Skeletal muscle tissue (tissue), 4 donors: Measurements from ENCODE around the gene ZNF547. TPM values are rescaled to one million over a fixed set of nuclear protein-coding genes. Genes with fewer than 3 reads are reported as not detected.

Experiments used
- H3K27ac ChIP-seq: one replicate; pipeline ENCODE4 v1.7.0; 2013; ENCODE audit warnings: mild to moderate bottlenecking, low read depth, low read length, inconsistent platforms
- H3K27me3 ChIP-seq, 3 donors: one replicate each; pipeline ENCODE4 v1.7.0; 2013; ENCODE audit warnings: low read length in 3 of 3; ENCODE audit not compliant: control insufficient read depth in 3 of 3, insufficient read depth in 3 of 3
- H3K36me3 ChIP-seq, 3 donors: one replicate each; pipeline ENCODE4 v1.7.0; 2013; ENCODE audit warnings: low read length in 3 of 3; ENCODE audit not compliant: control insufficient read depth in 3 of 3, insufficient read depth in 3 of 3
- H3K4me1 ChIP-seq, 3 donors: one replicate each; pipeline ENCODE4 v1.7.0; 2013; ENCODE audit warnings: low read length in 3 of 3, mild to moderate bottlenecking in 3 of 3; ENCODE audit not compliant: control insufficient read depth in 3 of 3, insufficient read depth in 3 of 3
- H3K4me3 ChIP-seq, 3 donors: one replicate each; pipeline ENCODE4 v1.7.0; 2013; ENCODE audit warnings: low read length in 3 of 3
- H3K9ac ChIP-seq, 3 donors: one replicate each; pipeline ENCODE4 v1.7.0; 2013; ENCODE audit warnings: low read length in 3 of 3, mild to moderate bottlenecking in 3 of 3, moderate library complexity in 2 of 3, low read depth in 1 of 3
- H3K9me3 ChIP-seq, 3 donors: one replicate each; pipeline ENCODE4 v1.7.0; 2013; ENCODE audit warnings: low read length in 3 of 3; ENCODE audit not compliant: control insufficient read depth in 3 of 3
- total RNA-seq: library from RNA; depleted of rRNA; stranded (reverse); fragments of >200 nt; gene quantifications from one replicate; pipeline ENCODE4 v1.2.3, GENCODE V29; 2014
- donor health status: Osteomylitis.

Gene ZNF547
- total RNA-seq, 1 donor from 2014 or later = 3.1 TPM

GRCh38 chr19:57389194-57389729 lies 25.9 kb downstream of the ZNF547 start:
- Histone ChIP-seq H3K27me3 (no peaks in the 10 kb centered on the region), H3K9ac (peak overlapping the region; percentile 89 to 96 (median 94)), H3K27ac (peak overlapping the region; percentile 98)

GRCh38 chr19:57389730-57390598 lies 26.6 kb downstream of the ZNF547 start, which contains the start of gene ZNF548:
ZNF548 (plus strand) TSS chr19:57389854; CDS start chr19:57390100, 246 bp downstream.
- no peaks in the 10 kb centered on the region for H3K9me3 ChIP-seq

More at GRCh38 chr19:57389194-57389729, 25.9 kb downstream of the ZNF547 start:
- Histone ChIP-seq H3K4me1 (peaks cover 13 to 22% (median 16%) of the 10 kb centered on the region in 3 donors), H3K9me3 (no peaks in the 10 kb centered on the region), H3K36me3 (peaks cover 9 to 12% (median 12%) of the 10 kb centered on the region in 3 donors), H3K4me3 (peak overlapping the region; percentile 82 to 95 (median 93))

GRCh38 chr19:57395710-57396109 lies 32.4 kb downstream of the ZNF547 start:
- Histone ChIP-seq H3K27me3 (no peaks in the 10 kb centered on the region), H3K9ac (no peak overlapping the region), H3K36me3 (peaks cover 50 to 56% (median 54%) of the 10 kb centered on the region in 3 donors), H3K9me3 (peaks cover 2 to 8% (median 5%) of the 10 kb centered on the region in 3 donors), H3K4me1 (peaks cover 4 to 10% (median 7%) of the 10 kb centered on the region in 3 donors), H3K4me3 (no peak overlapping the region), H3K27ac (no peak overlapping the region)

More at GRCh38 chr19:57389730-57390598, 26.6 kb downstream of the ZNF547 start, which contains the start of gene ZNF548:
- Histone ChIP-seq H3K4me1 (peaks cover 13 to 22% (median 16%) of the 10 kb centered on the region in 3 donors), H3K36me3 (peaks cover 9 to 17% (median 16%) of the 10 kb centered on the region in 3 donors), H3K9ac (peak within 1 kb of the TSS; percentile 89 to 96 (median 94)), H3K27me3 (no peaks in the 10 kb centered on the region), H3K27ac (peak within 1 kb of the TSS; percentile 98), H3K4me3 (peak within 1 kb of the TSS; percentile 82 to 95 (median 93))

GRCh38 chr19:57398868-57399267 lies 35.5 kb downstream of the ZNF547 start:
- Histone ChIP-seq H3K9me3 (peaks cover 2 to 8% (median 5%) of the 10 kb centered on the region in 3 donors), H3K36me3 (peaks cover 45 to 54% (median 49%) of the 10 kb centered on the region in 3 donors), H3K27ac (no peak overlapping the region), H3K27me3 (no peaks in the 10 kb centered on the region), H3K9ac (no peak overlapping the region), H3K4me1 (peaks cover 0 to 3% (median 0%) of the 10 kb centered on the region in 3 donors), H3K4me3 (no peak overlapping the region)

- H3K36me3 ChIP-seq = peaks cover 10 to 15% (median 11%) of the 10 kb centered on the region in 3 donors
- H3K27ac ChIP-seq = no peak overlapping the region
- no peaks in the 10 kb centered on the region for H3K4me1 ChIP-seq
- H3K9me3 ChIP-seq = no peaks in the 10 kb centered on the region
- no peaks in the 10 kb centered on the region for H3K27me3 ChIP-seq
- H3K4me3 ChIP-seq = no peak overlapping the region
- no peak overlapping the region for H3K9ac ChIP-seq
These were observed 40.6 kb downstream of the ZNF547 start for GRCh38 chr19:57403737-57404563.

- H3K27ac ChIP-seq = no peak overlapping the region
- peak overlapping the region in 1 of 3 donors; percentile 52 for H3K9ac ChIP-seq
- H3K36me3 ChIP-seq = peaks cover 2 to 6% (median 3%) of the 10 kb centered on the region in 3 donors
- H3K4me1 ChIP-seq = peaks cover 7 to 11% (median 7%) of the 10 kb centered on the region in 3 donors
- no peak overlapping the region for H3K4me3 ChIP-seq
- H3K27me3 ChIP-seq = no peaks in the 10 kb centered on the region
- no peaks in the 10 kb centered on the region for H3K9me3 ChIP-seq
These were observed 43.3 kb downstream of the ZNF547 start for GRCh38 chr19:57406516-57407123.

GRCh38 chr19:57410877-57411671 lies 47.7 kb downstream of the ZNF547 start, which contains the start of gene ZNF17:
ZNF17 (plus strand) TSS chr19:57411161; CDS start chr19:57413616, 2,455 bp downstream.
- peak within 1 kb of the TSS; percentile 79 for H3K27ac ChIP-seq
- H3K4me1 ChIP-seq = peaks cover 15 to 21% (median 16%) of the 10 kb centered on the region in 3 donors
- H3K36me3 ChIP-seq = peaks cover 16 to 22% (median 21%) of the 10 kb centered on the region in 3 donors
- H3K9me3 ChIP-seq = no peaks in the 10 kb centered on the region
- no peaks in the 10 kb centered on the region for H3K27me3 ChIP-seq
- peak within 1 kb of the TSS; percentile 94 to 96 (median 94) for H3K9ac ChIP-seq
- H3K4me3 ChIP-seq = peak within 1 kb of the TSS; percentile 97 to 99 (median 99)

- Histone ChIP-seq H3K9ac (no peak overlapping the region), H3K4me3 (peak overlapping the region in 1 of 3 donors; percentile 1), H3K4me1 (no peaks in the 10 kb centered on the region), H3K36me3 (peaks cover 42 to 55% (median 50%) of the 10 kb centered on the region in 3 donors), H3K27ac (no peak overlapping the region), H3K9me3 (peaks cover 6 to 19% (median 8%) of the 10 kb centered on the region in 3 donors), H3K27me3 (no peaks in the 10 kb centered on the region)
These were observed 56.1 kb downstream of the ZNF547 start for GRCh38 chr19:57419439-57419838.
